DOHH2 (cell line): ENCODE data around the gene ABRAXAS1.
"Not testable (repeated sequence)": the region's sequence is repeated elsewhere in the genome, so short reads cannot be mapped to it uniquely, and the experiment has no call there.

ENCODE experiments used
- H3F3A ChIP-seq: fragments of 200-600 bp; sonication (generic), shearing (Covaris generic); 2 replicates; pipeline ENCODE4 v1.6.0; 2016; ENCODE audit warnings: antibody characterized with exemption, mild to moderate bottlenecking; ENCODE audit not compliant: control insufficient read depth, insufficient read depth
- H3K27ac ChIP-seq: fragments of 200-600 bp; sonication (generic); 2 replicates; pipeline ENCODE4 v1.5.1; 2014; ENCODE audit warnings: low read depth, mild to moderate bottlenecking, low read length, moderate library complexity
- H3K27me3 ChIP-seq: fragments of 200-600 bp; sonication (generic); 2 replicates; pipeline ENCODE4 v1.6.1; 2014; ENCODE audit warnings: mild to moderate bottlenecking, low read length, mixed read lengths; ENCODE audit not compliant: control insufficient read depth
- H3K36me3 ChIP-seq: fragments of 200-600 bp; sonication (generic); 2 replicates; pipeline ENCODE4 v1.6.1; 2014; ENCODE audit warnings: mild to moderate bottlenecking, low read length, moderate library complexity, mixed read lengths; ENCODE audit not compliant: control insufficient read depth
- H3K4me1 ChIP-seq: fragments of 200-600 bp; sonication (generic); 2 replicates; pipeline ENCODE4 v1.6.1; 2014; ENCODE audit warnings: mild to moderate bottlenecking, low read length, mixed read lengths; ENCODE audit not compliant: control insufficient read depth
- H3K4me2 ChIP-seq: fragments of 200-600 bp; sonication (generic); 2 replicates; pipeline ENCODE4 v1.6.0; 2014; ENCODE audit warnings: mild to moderate bottlenecking, low read length, moderate library complexity
- H3K4me3 ChIP-seq: fragments of 200-600 bp; sonication (generic); 2 replicates; pipeline ENCODE4 v1.5.1; 2014; ENCODE audit warnings: mild to moderate bottlenecking, low read length, mixed read lengths
- H3K79me2 ChIP-seq: fragments of 200-600 bp; sonication (generic); 2 replicates; pipeline ENCODE4 v1.6.1; 2014; ENCODE audit warnings: mild to moderate bottlenecking, low read length, mixed read lengths; ENCODE audit not compliant: control insufficient read depth
- H3K9me2 ChIP-seq: fragments of 200-600 bp; sonication (generic); replicated peaks from 2 replicates; pipeline ENCODE4 v1.6.1; 2014; ENCODE audit warnings: mild to moderate bottlenecking, low read length, mixed read lengths; ENCODE audit not compliant: control insufficient read depth
- H3K9me3 ChIP-seq: fragments of 200-600 bp; sonication (generic); 2 replicates; pipeline ENCODE4 v1.6.1; 2014; ENCODE audit warnings: antibody characterized with exemption, low read length, mixed read lengths; ENCODE audit not compliant: control insufficient read depth, insufficient read depth
- H4K20me1 ChIP-seq: fragments of 200-600 bp; sonication (generic); 2 replicates; pipeline ENCODE4 v1.6.0; 2014; ENCODE audit warnings: low read depth, mild to moderate bottlenecking, antibody characterized with exemption, low read length, moderate library complexity; ENCODE audit not compliant: control insufficient read depth, insufficient read depth
- EZH2phosphoT487 ChIP-seq: fragments of 200-600 bp; sonication (generic); IDR thresholded peaks from 2 replicates; pipeline ENCODE4 v1.6.1; 2017; ENCODE audit warnings: borderline replicate concordance, mild to moderate bottlenecking, antibody characterized with exemption, low read length, moderate library complexity, mixed read lengths
- TF ChIP-seq, protein P1 (sequence below): fragments of 200-600 bp; sonication (generic); IDR thresholded peaks from one replicate; pipeline ENCODE4 v1.5.1; 2014; ENCODE audit warnings: antibody characterized with exemption, mild to moderate bottlenecking, low read depth, low read length; ENCODE audit not compliant: poor library complexity, severe bottlenecking

The ABRAXAS1 gene

DNA sequence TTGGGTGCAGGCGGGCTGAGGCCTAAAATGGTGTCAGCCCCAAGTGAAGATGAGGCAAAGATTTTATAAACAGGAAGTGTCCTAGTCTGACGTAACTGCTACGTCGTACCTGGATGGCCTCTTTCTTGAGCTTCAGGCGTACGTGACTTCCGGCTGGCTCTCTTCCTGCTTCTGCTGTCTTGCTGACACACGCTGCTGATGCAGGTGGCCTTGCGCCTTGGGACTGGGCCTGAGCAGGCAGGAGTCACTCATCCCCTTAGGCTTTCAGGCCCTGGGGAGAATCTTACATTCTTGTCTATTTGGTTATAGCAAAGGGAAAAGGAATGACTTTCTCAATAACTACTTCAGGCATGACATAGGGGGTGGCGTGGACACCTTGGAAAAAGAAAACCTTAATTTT lies 20.1 kb upstream of the ABRAXAS1 start:
- H3K4me2 ChIP-seq = no peak overlapping the region
- H3K27ac ChIP-seq = no peak overlapping the region
- no peaks in the 10 kb centered on the region for H3F3A ChIP-seq
- H3K9me2 ChIP-seq = no peaks in the 10 kb centered on the region
- TF ChIP-seq, protein P1, sequence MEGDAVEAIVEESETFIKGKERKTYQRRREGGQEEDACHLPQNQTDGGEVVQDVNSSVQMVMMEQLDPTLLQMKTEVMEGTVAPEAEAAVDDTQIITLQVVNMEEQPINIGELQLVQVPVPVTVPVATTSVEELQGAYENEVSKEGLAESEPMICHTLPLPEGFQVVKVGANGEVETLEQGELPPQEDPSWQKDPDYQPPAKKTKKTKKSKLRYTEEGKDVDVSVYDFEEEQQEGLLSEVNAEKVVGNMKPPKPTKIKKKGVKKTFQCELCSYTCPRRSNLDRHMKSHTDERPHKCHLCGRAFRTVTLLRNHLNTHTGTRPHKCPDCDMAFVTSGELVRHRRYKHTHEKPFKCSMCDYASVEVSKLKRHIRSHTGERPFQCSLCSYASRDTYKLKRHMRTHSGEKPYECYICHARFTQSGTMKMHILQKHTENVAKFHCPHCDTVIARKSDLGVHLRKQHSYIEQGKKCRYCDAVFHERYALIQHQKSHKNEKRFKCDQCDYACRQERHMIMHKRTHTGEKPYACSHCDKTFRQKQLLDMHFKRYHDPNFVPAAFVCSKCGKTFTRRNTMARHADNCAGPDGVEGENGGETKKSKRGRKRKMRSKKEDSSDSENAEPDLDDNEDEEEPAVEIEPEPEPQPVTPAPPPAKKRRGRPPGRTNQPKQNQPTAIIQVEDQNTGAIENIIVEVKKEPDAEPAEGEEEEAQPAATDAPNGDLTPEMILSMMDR = no peak
- TF ChIP-seq EZH2phosphoT487 = no peak
- peaks cover 8% of the 10 kb centered on the region; the same call in 1 of the 2 replicates for H3K4me1 ChIP-seq
- no peaks in the 10 kb centered on the region for H3K36me3 ChIP-seq
- no peaks in the 10 kb centered on the region for H4K20me1 ChIP-seq
- no peaks in the 10 kb centered on the region for H3K9me3 ChIP-seq
- no peaks in the 10 kb centered on the region for H3K79me2 ChIP-seq
- H3K27me3 ChIP-seq = no peaks in the 10 kb centered on the region
- H3K4me3 ChIP-seq = no peak overlapping the region

DNA sequence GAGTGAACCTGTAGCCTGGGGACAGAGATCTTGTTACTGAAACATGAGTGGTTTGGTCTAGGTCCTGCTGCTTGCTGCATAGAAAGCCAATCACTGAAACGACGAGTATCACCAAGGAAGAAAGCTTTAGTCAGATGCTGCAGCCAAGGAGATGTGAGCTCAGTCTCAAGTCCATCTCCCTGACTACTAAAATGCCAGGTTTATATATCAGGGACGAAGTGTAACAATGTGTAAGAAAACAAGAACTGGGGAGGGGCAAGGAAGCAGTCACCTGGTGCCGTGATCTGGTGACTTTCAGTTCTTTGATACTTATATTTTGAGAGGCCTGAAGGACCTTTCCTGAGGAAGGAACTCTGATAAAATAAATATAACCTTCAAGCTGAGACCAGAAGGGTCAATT lies 19.6 kb upstream of the ABRAXAS1 start:
- H3K79me2 ChIP-seq = no peaks in the 10 kb centered on the region
- no peak overlapping the region for H3K4me2 ChIP-seq
- no peaks in the 10 kb centered on the region for H3K36me3 ChIP-seq
- no peak overlapping the region for H3K27ac ChIP-seq
- no peaks in the 10 kb centered on the region for H3K9me2 ChIP-seq
- H4K20me1 ChIP-seq = no peaks in the 10 kb centered on the region
- H3K27me3 ChIP-seq = no peaks in the 10 kb centered on the region
- H3K4me1 ChIP-seq = peaks cover 8% of the 10 kb centered on the region; the same call in 1 of the 2 replicates
- no peak for TF ChIP-seq EZH2phosphoT487
- H3K9me3 ChIP-seq = no peaks in the 10 kb centered on the region
- no peaks in the 10 kb centered on the region for H3F3A ChIP-seq
- H3K4me3 ChIP-seq = no peak overlapping the region

DNA sequence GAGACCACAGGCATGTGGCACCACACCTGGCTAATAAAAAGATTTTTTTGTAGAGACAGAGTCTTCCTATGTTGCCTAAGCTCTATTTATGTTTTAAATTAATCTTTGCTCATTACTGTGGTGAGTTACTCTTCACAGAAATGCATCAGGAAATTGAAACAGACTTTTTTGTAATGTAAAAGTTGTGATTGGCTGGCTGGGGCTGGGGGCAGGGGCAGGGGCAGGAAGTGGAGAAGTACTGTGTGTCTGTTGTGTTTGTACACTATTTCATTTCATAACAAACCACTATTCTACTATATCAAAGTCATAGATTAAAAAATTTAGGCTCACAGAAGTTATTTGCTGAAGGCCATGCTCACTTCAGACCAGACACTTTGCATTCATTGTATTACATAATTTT lies 19.1 kb upstream of the ABRAXAS1 start:
- Histone ChIP-seq H4K20me1 (no peaks in the 10 kb centered on the region), H3K27ac (no peak overlapping the region)
- TF ChIP-seq, protein P1 = no peak
- TF ChIP-seq EZH2phosphoT487 = no peak

GRCh38 chr4:83501671-83502070 lies 16.8 kb upstream of the ABRAXAS1 start:
- not testable (repeated sequence) for H3K9me3 ChIP-seq, H3K27me3 ChIP-seq, H3F3A ChIP-seq, H4K20me1 ChIP-seq, H3K27ac ChIP-seq, H3K4me3 ChIP-seq, H3K36me3 ChIP-seq, H3K9me2 ChIP-seq, H3K4me2 ChIP-seq, H3K79me2 ChIP-seq, H3K4me1 ChIP-seq

More for the DNA sequence above, 19.1 kb upstream of the ABRAXAS1 start:
- H3K4me1 ChIP-seq = peaks cover 8% of the 10 kb centered on the region; the same call in 1 of the 2 replicates
- no peaks in the 10 kb centered on the region for H3K9me2 ChIP-seq
- no peak overlapping the region for H3K4me3 ChIP-seq
- H3K9me3 ChIP-seq = no peaks in the 10 kb centered on the region
- no peak overlapping the region for H3K4me2 ChIP-seq
- H3F3A ChIP-seq = no peaks in the 10 kb centered on the region
- H3K27me3 ChIP-seq = no peaks in the 10 kb centered on the region
- H3K79me2 ChIP-seq = no peaks in the 10 kb centered on the region
- no peaks in the 10 kb centered on the region for H3K36me3 ChIP-seq
